ENCODE measurements around the gene THAP3.

Gene THAP3

GRCh38 chr1:6624710-6625583 lies at the start of gene THAP3:
THAP3 (plus strand) TSS chr1:6624868; CDS start chr1:6625219, 351 bp downstream.
- no peak for TF ChIP-seq CTCF (IDR thresholded peaks at IDR 0.05; ENCODE audit: low read depth, low read length, missing control alignments)
- H3K4me3 ChIP-seq (replicated peaks; ENCODE audit: low read depth, low read length): peak within 1 kb of the TSS; percentile 74
- peak; percentile 66 for DNase-seq (ENCODE audit: extremely low read depth, low read depth)

GRCh38 chr1:6577831-6578525 lies 46.7 kb upstream of the THAP3 start:
- no peak for DNase-seq (ENCODE audit: extremely low read depth, low read depth)
- H3K4me3 ChIP-seq (replicated peaks; ENCODE audit: low read depth, low read length): no peak overlapping the region
- TF ChIP-seq CTCF (IDR thresholded peaks at IDR 0.05; ENCODE audit: low read depth, low read length, missing control alignments): no peak

- H3K4me3 ChIP-seq (replicated peaks; ENCODE audit: low read depth, low read length): peak overlapping the region; percentile 70
- DNase-seq (ENCODE audit: extremely low read depth, low read depth): no peak
- no peak for TF ChIP-seq CTCF (IDR thresholded peaks at IDR 0.05; ENCODE audit: low read depth, low read length, missing control alignments)
These were observed 45.9 kb upstream of the THAP3 start for GRCh38 chr1:6578624-6579373.

GRCh38 chr1:6579374-6580118 lies 45.1 kb upstream of the THAP3 start, which contains the start of gene ZBTB48:
ZBTB48 (plus strand) TSS chr1:6579994; CDS start chr1:6580610, 616 bp downstream.
- TF ChIP-seq CTCF (IDR thresholded peaks at IDR 0.05; ENCODE audit: low read depth, low read length, missing control alignments): no peak
- peak; percentile 87 for DNase-seq (ENCODE audit: extremely low read depth, low read depth)
- peak within 1 kb of the TSS; percentile 70 for H3K4me3 ChIP-seq (replicated peaks; ENCODE audit: low read depth, low read length)

GRCh38 chr1:6580119-6580592 lies 44.5 kb upstream of the THAP3 start:
- TF ChIP-seq CTCF (IDR thresholded peaks at IDR 0.05; ENCODE audit: low read depth, low read length, missing control alignments): no peak
- peak overlapping the region; percentile 70 for H3K4me3 ChIP-seq (replicated peaks; ENCODE audit: low read depth, low read length)
- no peak for DNase-seq (ENCODE audit: extremely low read depth, low read depth)

Measured in HFF-Myc (cell line).